Activated CD4-positive, alpha-beta T cell treated with anti-CD3 and anti-CD28 coated beads for 36 hours (primary cell): ENCODE data around the gene ODC1. TPM values are rescaled to one million over a fixed set of nuclear protein-coding genes. Genes with fewer than 3 reads are reported as not detected.
"Not testable (repeated sequence)": the region's sequence is repeated elsewhere in the genome, so short reads cannot be mapped to it uniquely, and the experiment has no call there.

Experiments
- ATAC-seq: fragments of 200-7000 bp; cut with Tn5 transposase; one replicate; pipeline ENCODE4 v1.10.0; 2021; ENCODE audit warnings: mild to moderate bottlenecking, moderate library complexity
- CTCF ChIA-PET: fragments of 350-600 bp; sonication (Branson Sonifier 250); formaldehyde crosslinking; loops from one replicate; lab custom pipeline; 2021; ENCODE audit warnings: antibody characterized with exemption; lab: Charles Lee
- POLR2A ChIA-PET: fragments of 350-600 bp; sonication (Branson Sonifier 250); formaldehyde crosslinking; loops from one replicate; lab custom pipeline; 2021; ENCODE audit warnings: antibody characterized with exemption, inconsistent platforms; lab: Charles Lee
- DNase-seq: peaks from one replicate; pipeline ENCODE4 v3.0.0-alpha.2; 2020
- H3K27ac Mint-ChIP-seq: one replicate; pipeline ENCODE4 v1.8.0; 2021; ENCODE audit warnings: mixed read lengths
- H3K27me3 Mint-ChIP-seq: one replicate; pipeline ENCODE4 v1.8.0; 2021; ENCODE audit warnings: mixed read lengths
- H3K36me3 Mint-ChIP-seq: one replicate; pipeline ENCODE4 v1.8.0; 2021; ENCODE audit warnings: low read depth, mixed read lengths
- H3K4me1 Mint-ChIP-seq: one replicate; pipeline ENCODE4 v1.8.0; 2021; ENCODE audit warnings: mixed read lengths
- H3K4me3 Mint-ChIP-seq: one replicate; pipeline ENCODE4 v1.8.0; 2021; ENCODE audit warnings: mild to moderate bottlenecking, moderate library complexity, mixed read lengths
- H3K9me3 Mint-ChIP-seq: one replicate; pipeline ENCODE4 v1.8.0; 2021; ENCODE audit warnings: low read depth, mixed read lengths
- intact Hi-C, 2 experiments: fragments of 100-400 bp; cut with DNase I in 1 of 2; cut with micrococcal nuclease in 1 of 2; formaldehyde crosslinking; loops; one replicate each; pipeline versions ENCODE4 v1.14.2 to v1.15.1; 2022 to 2024; cut with DNase I, micrococcal nuclease
- total RNA-seq, 2 experiments: library from RNA; stranded (reverse); gene quantifications; one replicate each; pipeline ENCODE4 v1.2.3, GENCODE V29; 2021

The ODC1 gene
- total RNA-seq, 2 experiments from 2014 or later = 158 to 170 TPM

GRCh38 chr2:10467401-10467800, 19.3 kb upstream of the ODC1 start:
- ATAC-seq (no peak), DNase-seq (no peak)
- Mint-ChIP-seq H3K27me3 (no peaks in the 10 kb centered on the region), H3K4me1 (no peaks in the 10 kb centered on the region), H3K9me3 (no peaks in the 10 kb centered on the region), H3K27ac (no peak overlapping the region), H3K36me3 (no peaks in the 10 kb centered on the region), H3K4me3 (no peak overlapping the region)
- ChIA-PET CTCF (no interaction called here), POLR2A (no interaction called here)
- intact Hi-C loops = no loop called here

- intact Hi-C loops = no loop called here
- CTCF ChIA-PET = interaction anchor here (0.6 kb wide), 1 partner anchor 712 kb away, joined by 3 read pairs; no protein-coding TSS in a partner anchor
- ATAC-seq (no peak), DNase-seq (no peak)
- Mint-ChIP-seq H3K27ac (no peak overlapping the region), H3K9me3 (no peaks in the 10 kb centered on the region), H3K36me3 (no peaks in the 10 kb centered on the region), H3K4me3 (no peak overlapping the region), H3K27me3 (no peaks in the 10 kb centered on the region), H3K4me1 (no peaks in the 10 kb centered on the region)
- POLR2A ChIA-PET = no interaction called here
Observed at GRCh38 chr2:10466801-10467200, 18.7 kb upstream of the ODC1 start.

- no peaks in the 10 kb centered on the region for H3K36me3 Mint-ChIP-seq
- H3K4me1 Mint-ChIP-seq = no peaks in the 10 kb centered on the region
- CTCF ChIA-PET = no interaction called here
- no peaks in the 10 kb centered on the region for H3K27me3 Mint-ChIP-seq
- POLR2A ChIA-PET = no interaction called here
- ATAC-seq (no peak), DNase-seq (no peak)
- no peak overlapping the region for H3K4me3 Mint-ChIP-seq
- no peak overlapping the region for H3K27ac Mint-ChIP-seq
- no peaks in the 10 kb centered on the region for H3K9me3 Mint-ChIP-seq
- intact Hi-C loops = no loop called here
Observed at GRCh38 chr2:10465910-10466309, 17.8 kb upstream of the ODC1 start.

DNA sequence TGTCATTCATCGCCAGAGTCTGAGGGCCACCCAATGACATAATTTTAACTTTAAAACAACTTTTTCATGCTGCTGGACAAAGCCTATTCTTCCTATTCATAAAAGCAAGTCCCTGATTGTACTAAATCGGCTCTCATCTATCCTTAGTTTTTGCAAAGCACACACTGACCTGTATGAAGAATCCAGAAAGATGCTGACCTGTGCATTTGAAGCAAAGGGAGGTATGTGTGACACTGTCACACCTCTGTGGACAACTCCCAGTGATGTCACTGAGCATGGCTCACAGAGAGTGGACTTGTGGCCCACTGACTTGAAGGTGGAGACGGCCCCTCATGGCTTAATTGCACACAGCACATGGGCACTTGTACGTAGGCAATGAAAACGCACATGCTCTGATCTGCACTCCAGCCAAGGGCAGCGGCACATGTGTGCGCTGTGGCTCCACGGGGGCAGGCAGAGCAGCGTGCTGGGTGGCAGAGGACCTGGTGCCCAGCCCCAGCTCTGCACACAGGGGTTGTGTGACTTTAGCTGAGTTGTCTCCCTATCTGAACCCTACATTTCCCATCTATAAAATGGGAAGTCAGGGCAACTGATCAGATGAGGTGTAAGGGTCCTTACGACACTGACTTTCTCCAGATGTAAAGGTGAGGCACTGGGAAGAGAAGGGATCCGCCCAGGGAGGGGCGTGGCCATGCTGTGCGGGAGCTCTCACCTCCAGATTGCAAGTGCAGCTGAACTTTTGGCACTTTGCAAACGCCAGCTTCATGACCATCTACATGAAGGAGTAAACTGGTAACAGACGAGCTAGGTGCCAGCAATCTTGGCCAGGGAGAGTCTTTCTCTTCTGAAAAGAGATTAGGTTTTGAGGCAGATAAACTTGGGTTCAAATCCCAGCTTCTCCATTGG, 14.3 kb upstream of the ODC1 start:
- intact Hi-C loops = no loop called here
- Mint-ChIP-seq H3K4me1 (no peaks in the 10 kb centered on the region), H3K9me3 (no peaks in the 10 kb centered on the region), H3K27ac (no peak overlapping the region), H3K4me3 (no peak overlapping the region), H3K27me3 (peaks cover 2% of the 10 kb centered on the region), H3K36me3 (no peaks in the 10 kb centered on the region)
- ChIA-PET CTCF (interaction anchor here (0.8 kb wide), 1 partner anchor 389 kb away, joined by 3 read pairs; no protein-coding TSS in a partner anchor), POLR2A (no interaction called here)
- ATAC-seq (no peak), DNase-seq (no peak)

- CTCF ChIA-PET = interaction anchor here (0.8 to 1.4 kb wide), 2 partner anchors 9 to 26 kb away, joined by 4 read pairs; no protein-coding TSS in a partner anchor
- ATAC-seq (peak; percentile 30), DNase-seq (no peak)
- Mint-ChIP-seq H3K27me3 (peaks cover 2% of the 10 kb centered on the region), H3K4me3 (no peak overlapping the region), H3K9me3 (no peaks in the 10 kb centered on the region), H3K36me3 (no peaks in the 10 kb centered on the region), H3K4me1 (no peaks in the 10 kb centered on the region), H3K27ac (no peak overlapping the region)
- POLR2A ChIA-PET = no interaction called here
- intact Hi-C loops = no loop called here
Observed at GRCh38 chr2:10460366-10460796, 12.3 kb upstream of the ODC1 start.

- Mint-ChIP-seq H3K27ac (no peak overlapping the region), H3K4me1 (peaks cover 4% of the 10 kb centered on the region), H3K36me3 (no peaks in the 10 kb centered on the region), H3K9me3 (no peaks in the 10 kb centered on the region), H3K4me3 (no peak overlapping the region), H3K27me3 (peaks cover 2% of the 10 kb centered on the region)
- ATAC-seq = no peak
- POLR2A ChIA-PET = no interaction called here
- CTCF ChIA-PET = interaction anchor here (0.7 kb wide), 1 partner anchor 48 kb away, joined by 4 read pairs; no protein-coding TSS in a partner anchor
- intact Hi-C loops = no loop called here
- DNase-seq = no peak
Observed at GRCh38 chr2:10457846-10458598, 9.9 kb upstream of the ODC1 start.

DNA sequence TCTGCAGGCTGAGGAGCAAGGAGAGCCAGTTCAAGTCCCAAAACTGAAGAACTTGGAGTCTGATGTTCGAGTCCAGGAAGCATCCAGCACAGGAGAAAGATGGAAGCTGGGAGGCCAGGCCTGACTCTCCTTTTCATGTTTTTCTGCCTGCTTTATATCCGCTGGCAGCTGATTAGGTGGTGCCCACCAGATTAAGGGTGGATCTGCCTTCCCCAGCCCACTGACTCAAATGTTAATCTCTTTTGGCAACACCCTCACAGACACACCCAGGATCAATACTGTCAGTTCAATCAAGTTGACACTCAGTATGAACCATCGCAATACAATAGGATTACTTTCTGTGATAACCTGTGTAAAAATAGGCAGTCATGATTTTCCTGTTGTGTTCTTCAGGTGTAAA, 9.1 kb upstream of the ODC1 start:
- H3K27me3 Mint-ChIP-seq, intact Hi-C loops, H3K4me1 Mint-ChIP-seq, H3K4me3 Mint-ChIP-seq, H3K9me3 Mint-ChIP-seq, H3K27ac Mint-ChIP-seq, POLR2A ChIA-PET, ATAC-seq, DNase-seq, H3K36me3 Mint-ChIP-seq: not testable (repeated sequence)
- CTCF ChIA-PET = interaction anchor here (1.1 kb wide), 1 partner anchor 54 kb away, joined by 3 read pairs; no protein-coding TSS in a partner anchor

GRCh38 chr2:10454505-10454904, 6.4 kb upstream of the ODC1 start:
- POLR2A ChIA-PET = interaction anchor here (0.5 kb wide), 1 partner anchor 223 kb away, joined by 3 read pairs; no protein-coding TSS in a partner anchor
- H3K27ac Mint-ChIP-seq = no peak overlapping the region
- CTCF ChIA-PET = interaction anchor here (0.5 kb wide), 1 partner anchor 120 kb away, joined by 3 read pairs; no protein-coding TSS in a partner anchor
- ATAC-seq (no peak), DNase-seq (no peak)
- H3K36me3 Mint-ChIP-seq = peaks cover 4% of the 10 kb centered on the region
- H3K4me1 Mint-ChIP-seq = peaks cover 17% of the 10 kb centered on the region
- no peaks in the 10 kb centered on the region for H3K9me3 Mint-ChIP-seq
- H3K27me3 Mint-ChIP-seq = peaks cover 2% of the 10 kb centered on the region
- intact Hi-C loops = no loop called here
- H3K4me3 Mint-ChIP-seq = no peak overlapping the region

DNA sequence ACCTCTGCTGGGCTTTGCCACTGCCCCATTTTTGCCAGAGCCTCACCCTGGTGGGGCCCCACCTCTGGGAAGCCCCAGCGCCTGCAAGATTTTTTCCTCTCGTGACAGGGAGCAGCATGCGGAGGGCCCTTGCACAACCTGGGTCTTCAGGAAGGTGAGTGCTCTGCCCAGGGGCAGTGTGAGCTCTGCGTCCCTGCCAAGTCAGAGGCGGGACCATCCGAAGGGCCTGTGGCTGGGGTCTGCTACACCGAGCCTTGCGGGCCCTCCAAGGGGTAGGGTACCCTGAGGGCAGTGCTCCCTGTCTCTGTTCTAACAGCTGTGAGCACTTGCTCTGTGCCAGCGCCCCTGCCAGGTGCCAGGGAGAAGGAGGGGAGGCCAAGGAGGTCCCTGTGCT, 5.8 kb upstream of the ODC1 start:
- ChIA-PET POLR2A (no interaction called here), CTCF (no interaction called here)
- no peak overlapping the region for H3K4me3 Mint-ChIP-seq
- DNase-seq (no peak), ATAC-seq (no peak)
- no peaks in the 10 kb centered on the region for H3K9me3 Mint-ChIP-seq
- H3K27me3 Mint-ChIP-seq = peaks cover under 1% of the 10 kb centered on the region
- H3K4me1 Mint-ChIP-seq = peaks cover 20% of the 10 kb centered on the region
- intact Hi-C loops = no loop called here
- peaks cover 4% of the 10 kb centered on the region for H3K36me3 Mint-ChIP-seq
- H3K27ac Mint-ChIP-seq = no peak overlapping the region

- Mint-ChIP-seq H3K27ac (no peak overlapping the region), H3K36me3 (peaks cover 4% of the 10 kb centered on the region), H3K9me3 (no peaks in the 10 kb centered on the region), H3K4me3 (no peak overlapping the region), H3K4me1 (peaks cover 20% of the 10 kb centered on the region), H3K27me3 (no peaks in the 10 kb centered on the region)
- intact Hi-C loops = no loop called here
- CTCF ChIA-PET = no interaction called here
- ATAC-seq (no peak), DNase-seq (no peak)
- POLR2A ChIA-PET = no interaction called here
Observed at GRCh38 chr2:10452956-10453904, 5.1 kb upstream of the ODC1 start.

DNA sequence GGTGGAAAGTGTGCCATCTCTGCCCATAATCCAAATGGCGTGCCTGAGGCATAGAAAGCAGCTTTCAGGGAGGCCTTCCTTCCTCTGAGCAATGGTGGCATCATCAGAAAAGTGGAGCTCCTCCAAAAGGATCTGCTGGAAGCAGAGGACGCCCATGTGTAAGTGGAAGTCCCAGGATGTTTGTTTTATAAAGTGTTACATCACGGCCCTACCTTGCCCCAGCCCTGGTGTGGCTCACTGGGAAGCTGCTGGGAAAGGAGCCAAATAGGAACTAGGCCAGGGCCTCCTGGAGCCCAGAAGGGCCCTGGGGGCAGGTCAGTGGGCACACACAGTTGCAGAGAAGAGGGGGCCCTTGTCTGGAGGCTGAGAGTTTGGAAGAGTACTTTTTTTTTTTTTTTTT, 4.2 kb upstream of the ODC1 start:
- Mint-ChIP-seq H3K36me3 (peaks cover 6% of the 10 kb centered on the region), H3K4me1 (peaks cover 21% of the 10 kb centered on the region)
- intact Hi-C loops = no loop called here

More for the DNA sequence above, 4.2 kb upstream of the ODC1 start:
- POLR2A ChIA-PET = no interaction called here
- Mint-ChIP-seq H3K4me3 (no peak overlapping the region), H3K27ac (no peak overlapping the region), H3K9me3 (no peaks in the 10 kb centered on the region), H3K27me3 (no peaks in the 10 kb centered on the region)
- ATAC-seq (no peak), DNase-seq (no peak)
- CTCF ChIA-PET = interaction anchor here (2.3 kb wide), 1 partner anchor 17 kb away, joined by 10 read pairs; no protein-coding TSS in a partner anchor
